ENCODE data around the gene ATAT1. TPM values are rescaled to one million over a fixed set of nuclear protein-coding genes. Genes with fewer than 3 reads are reported as not detected.

The ATAT1 gene
- total and polyA plus RNA-seq, 2 of the 13 experiments (the other 11 are each of a cell fraction or from before 2014, with no cell fraction given) = 9.2 to 23.6 TPM

GRCh38 chr6:30614044-30614842 is 12.4 kb upstream of the ATAT1 start (continued):
- TF ChIP-seq ZNF768 (CRISPR knock-in tag; IDR thresholded peaks at IDR 0.05) (no peak), ZSCAN22 (CRISPR knock-in tag; IDR thresholded peaks at IDR 0.05) (no peak), BHLHE40 (IDR thresholded peaks at IDR 0.05; ENCODE audit: low read length) (no peak), CHD4 (IDR thresholded peaks at IDR 0.05; ENCODE audit: borderline replicate concordance, low read length) (no peak; the same call in 1 of the 2 replicates), E2F1 (CRISPR knock-in tag; IDR thresholded peaks at IDR 0.05) (no peak), SATB2 (CRISPR knock-in tag; IDR thresholded peaks at IDR 0.05) (peak; percentile 55; the same call in 1 of the 2 replicates), KMT2A (CRISPR knock-in tag; IDR thresholded peaks at IDR 0.05) (no peak), FOSL2 (CRISPR knock-in tag; IDR thresholded peaks at IDR 0.05) (peak; percentile 20; the same call in 1 of the 2 replicates), ZFP1 (CRISPR knock-in tag; IDR thresholded peaks at IDR 0.05) (no peak), ZNF280B (CRISPR knock-in tag; IDR thresholded peaks at IDR 0.05; ENCODE audit: borderline replicate concordance) (no peak), HES4 (CRISPR knock-in tag; IDR thresholded peaks at IDR 0.05; ENCODE audit: borderline replicate concordance) (no peak), BRF2 (CRISPR knock-in tag; IDR thresholded peaks at IDR 0.05) (peak; percentile 0; the same call in 1 of the 2 replicates), RARA (CRISPR knock-in tag; IDR thresholded peaks at IDR 0.05) (no peak), TOPORS (CRISPR knock-in tag; IDR thresholded peaks at IDR 0.05) (no peak; the same call in 1 of the 2 replicates), ZNF263 (CRISPR knock-in tag; IDR thresholded peaks at IDR 0.05) (no peak), TRIM22 (IDR thresholded peaks at IDR 0.05) (no peak), FOXO4 (CRISPR knock-in tag; conservative IDR thresholded peaks at IDR 0.05) (peak; percentile 86; the same call in 1 of the 2 replicates), ZSCAN21 (CRISPR knock-in tag; IDR thresholded peaks at IDR 0.05; ENCODE audit: borderline replicate concordance) (no peak), ZNF335 (CRISPR knock-in tag; IDR thresholded peaks at IDR 0.05) (peak; percentile 9; the same call in 1 of the 2 replicates), SOX5 (CRISPR knock-in tag; IDR thresholded peaks at IDR 0.05; ENCODE audit: borderline replicate concordance) (no peak)
